ENCODE results near the gene NEK7.

Gene NEK7

GRCh38 chr1:198156745-198157240 lies at the start of gene NEK7:
NEK7 (plus strand) TSS chr1:198156998; CDS start chr1:198232581, 75,583 bp downstream.
- TF ChIP-seq POLR2A (IDR thresholded peaks at IDR 0.05; ENCODE audit: low read depth, low read length) = peak; percentile 96
- no peak for FAIRE-seq
- DNase-seq (ENCODE audit: insufficient read length, low spot score) = peak; percentile 79

- TF ChIP-seq POLR2A (IDR thresholded peaks at IDR 0.05; ENCODE audit: low read depth, low read length) = no peak
- FAIRE-seq (no peak), DNase-seq (ENCODE audit: insufficient read length, low spot score) (no peak)
These were observed 49.7 kb upstream of the NEK7 start for GRCh38 chr1:198107091-198107501.

- no peak for DNase-seq (ENCODE audit: insufficient read length, low spot score)
- FAIRE-seq = no peak
- TF ChIP-seq POLR2A (IDR thresholded peaks at IDR 0.05; ENCODE audit: low read depth, low read length) = no peak
These were observed 48.0 kb upstream of the NEK7 start for GRCh38 chr1:198108636-198109370.

GRCh38 chr1:198109371-198109715 lies 47.5 kb upstream of the NEK7 start:
- DNase-seq (ENCODE audit: insufficient read length, low spot score) = no peak
- no peak for FAIRE-seq
- no peak for TF ChIP-seq POLR2A (IDR thresholded peaks at IDR 0.05; ENCODE audit: low read depth, low read length)

- FAIRE-seq (no peak), DNase-seq (ENCODE audit: insufficient read length, low spot score) (no peak)
- TF ChIP-seq POLR2A (IDR thresholded peaks at IDR 0.05; ENCODE audit: low read depth, low read length) = no peak
These were observed 43.5 kb upstream of the NEK7 start for GRCh38 chr1:198113342-198113750.

GRCh38 chr1:198116069-198116468 lies 40.7 kb upstream of the NEK7 start:
- no peak for DNase-seq (ENCODE audit: insufficient read length, low spot score)
- FAIRE-seq = no peak
- no peak for TF ChIP-seq POLR2A (IDR thresholded peaks at IDR 0.05; ENCODE audit: low read depth, low read length)

GRCh38 chr1:198116469-198116868 lies 40.3 kb upstream of the NEK7 start:
- no peak for FAIRE-seq
- DNase-seq (ENCODE audit: insufficient read length, low spot score) = no peak
- no peak for TF ChIP-seq POLR2A (IDR thresholded peaks at IDR 0.05; ENCODE audit: low read depth, low read length)

GRCh38 chr1:198117267-198117666 lies 39.5 kb upstream of the NEK7 start:
- DNase-seq (ENCODE audit: insufficient read length, low spot score) = no peak
- no peak for FAIRE-seq
- no peak for TF ChIP-seq POLR2A (IDR thresholded peaks at IDR 0.05; ENCODE audit: low read depth, low read length)

- no peak for TF ChIP-seq POLR2A (IDR thresholded peaks at IDR 0.05; ENCODE audit: low read depth, low read length)
- DNase-seq (ENCODE audit: insufficient read length, low spot score) (no peak), FAIRE-seq (no peak)
These were observed 38.7 kb upstream of the NEK7 start for GRCh38 chr1:198118134-198118533.

GRCh38 chr1:198119906-198120305 lies 36.9 kb upstream of the NEK7 start:
- TF ChIP-seq POLR2A (IDR thresholded peaks at IDR 0.05; ENCODE audit: low read depth, low read length) = no peak
- FAIRE-seq (no peak), DNase-seq (ENCODE audit: insufficient read length, low spot score) (no peak)

GRCh38 chr1:198121056-198121826 lies 35.6 kb upstream of the NEK7 start:
- no peak for TF ChIP-seq POLR2A (IDR thresholded peaks at IDR 0.05; ENCODE audit: low read depth, low read length)
- FAIRE-seq (peak; percentile 87), DNase-seq (ENCODE audit: insufficient read length, low spot score) (peak; percentile 41)

GRCh38 chr1:198122693-198123092 lies 34.1 kb upstream of the NEK7 start:
- no peak for TF ChIP-seq POLR2A (IDR thresholded peaks at IDR 0.05; ENCODE audit: low read depth, low read length)
- DNase-seq (ENCODE audit: insufficient read length, low spot score) (no peak), FAIRE-seq (peak; percentile 11)

GRCh38 chr1:198123133-198123532 lies 33.7 kb upstream of the NEK7 start:
- no peak for TF ChIP-seq POLR2A (IDR thresholded peaks at IDR 0.05; ENCODE audit: low read depth, low read length)
- FAIRE-seq = no peak
- DNase-seq (ENCODE audit: insufficient read length, low spot score) = no peak

GRCh38 chr1:198124673-198125072 lies 32.1 kb upstream of the NEK7 start:
- TF ChIP-seq POLR2A (IDR thresholded peaks at IDR 0.05; ENCODE audit: low read depth, low read length) = no peak
- DNase-seq (ENCODE audit: insufficient read length, low spot score) = no peak
- no peak for FAIRE-seq
